ENCODE results near the gene PRSS53.
"Not testable (repeated sequence)": the region's sequence is repeated elsewhere in the genome, so short reads cannot be mapped to it uniquely, and the experiment has no call there.

DNA sequence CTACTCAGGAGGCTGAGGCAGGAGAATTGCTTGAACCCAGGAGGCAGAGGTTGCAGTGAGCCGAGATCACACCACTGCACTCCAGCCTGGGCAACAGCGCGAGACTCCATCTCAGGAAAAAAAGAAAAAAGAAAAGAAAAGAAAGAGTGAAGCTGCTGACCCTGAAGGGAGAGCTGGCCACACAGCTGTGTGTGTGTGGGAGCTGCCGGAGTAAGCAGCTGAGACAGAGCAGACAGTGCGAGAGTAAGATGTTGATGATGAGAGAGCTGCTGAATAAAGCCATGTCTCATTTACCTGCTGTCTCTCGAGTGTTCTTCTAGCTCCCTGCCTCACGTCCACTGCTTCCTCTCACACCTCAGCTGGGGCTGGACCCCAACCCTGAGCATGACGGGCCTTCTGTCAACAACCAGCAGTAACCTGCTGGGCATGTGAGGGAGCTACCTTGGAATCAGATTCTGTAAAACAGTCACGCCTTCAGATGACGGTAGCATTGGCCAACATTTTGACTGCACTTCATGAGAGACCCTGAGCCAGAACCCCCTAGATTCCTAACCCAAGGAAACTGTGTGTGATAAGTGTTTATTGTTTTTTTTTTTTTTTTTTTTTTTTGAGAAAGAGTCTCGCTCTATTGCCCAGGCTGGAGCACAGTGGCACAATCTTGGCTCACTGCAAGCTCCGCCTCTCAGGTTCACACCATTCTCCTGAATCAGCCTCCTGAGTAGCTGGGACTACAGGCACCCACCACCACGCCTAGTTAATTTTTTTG is 12.3 kb upstream of the PRSS53 start:
- TF ChIP-seq, protein P1, sequence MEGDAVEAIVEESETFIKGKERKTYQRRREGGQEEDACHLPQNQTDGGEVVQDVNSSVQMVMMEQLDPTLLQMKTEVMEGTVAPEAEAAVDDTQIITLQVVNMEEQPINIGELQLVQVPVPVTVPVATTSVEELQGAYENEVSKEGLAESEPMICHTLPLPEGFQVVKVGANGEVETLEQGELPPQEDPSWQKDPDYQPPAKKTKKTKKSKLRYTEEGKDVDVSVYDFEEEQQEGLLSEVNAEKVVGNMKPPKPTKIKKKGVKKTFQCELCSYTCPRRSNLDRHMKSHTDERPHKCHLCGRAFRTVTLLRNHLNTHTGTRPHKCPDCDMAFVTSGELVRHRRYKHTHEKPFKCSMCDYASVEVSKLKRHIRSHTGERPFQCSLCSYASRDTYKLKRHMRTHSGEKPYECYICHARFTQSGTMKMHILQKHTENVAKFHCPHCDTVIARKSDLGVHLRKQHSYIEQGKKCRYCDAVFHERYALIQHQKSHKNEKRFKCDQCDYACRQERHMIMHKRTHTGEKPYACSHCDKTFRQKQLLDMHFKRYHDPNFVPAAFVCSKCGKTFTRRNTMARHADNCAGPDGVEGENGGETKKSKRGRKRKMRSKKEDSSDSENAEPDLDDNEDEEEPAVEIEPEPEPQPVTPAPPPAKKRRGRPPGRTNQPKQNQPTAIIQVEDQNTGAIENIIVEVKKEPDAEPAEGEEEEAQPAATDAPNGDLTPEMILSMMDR (IDR thresholded peaks at IDR 0.05; ENCODE audit: low read depth, low read length): not testable (repeated sequence)
- TF ChIP-seq EZH2phosphoT487 (IDR thresholded peaks at IDR 0.05; ENCODE audit: low read depth): not testable (repeated sequence)
